ENCODE results near the gene EHMT1.

Gene EHMT1

DNA sequence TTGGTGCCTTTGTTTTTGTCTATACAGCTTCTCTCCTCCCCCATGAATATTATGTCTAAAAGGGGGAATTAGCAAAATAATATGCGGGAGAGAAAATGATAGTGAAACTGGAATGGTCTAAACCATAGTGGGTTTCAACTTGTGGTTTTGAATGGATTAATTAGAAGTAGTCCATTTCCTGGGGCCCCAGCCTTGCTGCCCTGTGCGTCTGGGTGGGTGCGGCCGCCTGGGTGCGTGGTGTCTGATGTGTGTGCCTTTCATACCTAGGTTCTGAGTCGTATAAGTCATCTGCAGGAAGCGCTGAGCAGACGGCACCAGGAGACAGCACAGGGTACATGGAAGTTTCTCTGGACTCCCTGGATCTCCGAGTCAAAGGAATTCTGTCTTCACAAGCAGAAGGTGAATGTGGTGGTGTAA, 138.8 kb downstream of the EHMT1 start:
- Mint-ChIP-seq H3K4me1 (peaks cover 34% of the 10 kb centered on the region), H3K36me3 (ENCODE audit: low read depth) (peaks cover 93% of the 10 kb centered on the region), H3K27ac (no peak overlapping the region), H3K4me3 (no peak overlapping the region), H3K27me3 (ENCODE audit: low read depth, poor library complexity) (no peaks in the 10 kb centered on the region), H3K9me3 (peaks cover 30% of the 10 kb centered on the region)
- no peak for TF ChIP-seq CTCF (IDR thresholded peaks at IDR 0.05)
- no peak for DNase-seq

- no peak for TF ChIP-seq CTCF (IDR thresholded peaks at IDR 0.05)
- H3K9me3 Mint-ChIP-seq = peaks cover 27% of the 10 kb centered on the region
- no peak for DNase-seq
- H3K27ac Mint-ChIP-seq = no peak overlapping the region
- H3K27me3 Mint-ChIP-seq (ENCODE audit: low read depth, poor library complexity) = no peaks in the 10 kb centered on the region
- peaks cover 93% of the 10 kb centered on the region for H3K36me3 Mint-ChIP-seq (ENCODE audit: low read depth)
- H3K4me1 Mint-ChIP-seq = peaks cover 30% of the 10 kb centered on the region
- no peak overlapping the region for H3K4me3 Mint-ChIP-seq
Observed at GRCh38 chr9:137758067-137758466, 139.3 kb downstream of the EHMT1 start.

DNA sequence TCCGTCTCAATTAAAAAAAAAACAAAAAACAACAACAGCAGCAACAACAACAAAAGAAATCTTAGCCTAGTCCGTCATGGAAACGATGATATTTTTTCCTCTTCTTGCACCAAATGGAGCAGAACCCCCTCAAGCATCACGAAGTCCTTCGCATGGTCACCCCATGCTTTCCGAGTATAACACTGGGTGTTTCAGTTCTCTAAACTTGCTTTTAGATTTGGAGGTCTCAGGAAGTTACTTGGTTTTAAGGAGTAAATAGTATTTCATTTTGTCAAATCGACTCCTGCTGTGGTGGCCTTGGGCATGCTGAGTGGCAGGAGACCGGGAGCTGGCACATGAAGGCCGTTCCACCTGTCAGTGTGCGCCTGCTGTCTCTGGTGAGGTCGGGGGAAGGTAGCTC, 140.3 kb downstream of the EHMT1 start:
- Mint-ChIP-seq H3K36me3 (ENCODE audit: low read depth) (peaks cover 92% of the 10 kb centered on the region), H3K4me3 (no peak overlapping the region), H3K4me1 (peaks cover 32% of the 10 kb centered on the region), H3K27me3 (ENCODE audit: low read depth, poor library complexity) (no peaks in the 10 kb centered on the region), H3K27ac (no peak overlapping the region), H3K9me3 (peaks cover 20% of the 10 kb centered on the region)
- no peak for DNase-seq
- TF ChIP-seq CTCF (IDR thresholded peaks at IDR 0.05) = no peak

DNA sequence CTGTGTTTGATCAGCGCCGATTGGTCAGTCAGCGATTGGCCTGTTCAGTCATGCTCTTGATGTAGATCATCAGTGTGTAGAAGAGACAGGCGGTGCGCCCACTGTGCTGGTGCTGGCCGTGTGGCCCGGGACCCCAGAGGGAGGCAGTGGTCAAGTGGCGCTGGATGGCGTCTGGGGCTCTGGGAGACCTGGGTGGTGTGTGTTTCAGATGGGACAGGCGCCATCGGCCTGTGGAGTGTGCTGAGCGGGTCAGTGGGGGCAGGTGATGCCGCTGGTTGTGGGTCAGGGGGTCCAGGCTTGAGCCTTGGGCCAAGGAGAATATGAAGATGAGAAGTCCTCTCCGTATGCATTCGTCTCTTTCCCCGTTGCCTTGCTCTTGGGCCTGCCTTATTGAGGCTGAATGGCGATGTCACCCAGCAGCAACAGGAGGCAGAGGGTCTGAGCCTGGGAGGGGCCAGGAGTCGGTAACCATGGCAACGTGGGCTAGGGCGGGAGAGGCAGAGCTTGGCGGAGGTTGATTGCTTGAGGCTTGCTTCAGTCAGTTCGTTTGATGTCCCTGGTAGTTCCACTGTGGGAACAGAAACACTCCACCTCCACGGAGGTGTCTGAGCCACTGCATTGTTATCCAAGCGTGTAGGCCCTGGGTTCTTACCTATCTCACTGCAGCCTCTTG, 141.0 kb downstream of the EHMT1 start:
- H3K9me3 Mint-ChIP-seq = peaks cover 17% of the 10 kb centered on the region
- peaks cover 92% of the 10 kb centered on the region for H3K36me3 Mint-ChIP-seq (ENCODE audit: low read depth)
- peaks cover 39% of the 10 kb centered on the region for H3K4me1 Mint-ChIP-seq
- no peak overlapping the region for H3K4me3 Mint-ChIP-seq
- H3K27me3 Mint-ChIP-seq (ENCODE audit: low read depth, poor library complexity) = no peaks in the 10 kb centered on the region
- no peak for TF ChIP-seq CTCF (IDR thresholded peaks at IDR 0.05)
- DNase-seq = peak; percentile 63
- peak overlapping the region; percentile 39 for H3K27ac Mint-ChIP-seq

DNA sequence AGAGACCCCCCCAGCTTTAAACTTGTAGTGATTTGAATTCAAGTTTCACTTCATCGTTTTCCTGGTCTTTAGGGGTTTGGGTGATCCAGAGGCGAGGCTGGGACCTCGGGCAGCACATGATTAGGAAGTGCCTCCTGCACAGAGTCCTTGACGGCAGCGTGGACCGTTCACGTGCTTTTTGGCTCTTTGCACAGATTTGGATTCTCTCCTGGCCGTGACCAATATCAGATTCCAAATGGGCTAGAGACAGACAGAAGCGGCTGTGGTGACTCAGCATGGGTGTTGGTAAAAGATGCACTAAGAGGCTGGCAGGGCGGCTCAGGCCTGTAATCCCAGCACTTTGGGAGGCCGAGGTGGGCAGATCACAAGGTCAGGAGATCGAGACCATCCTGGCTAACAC, 141.6 kb downstream of the EHMT1 start:
- Mint-ChIP-seq H3K4me3 (no peak overlapping the region), H3K27ac (no peak overlapping the region), H3K27me3 (ENCODE audit: low read depth, poor library complexity) (no peaks in the 10 kb centered on the region), H3K36me3 (ENCODE audit: low read depth) (peaks cover 90% of the 10 kb centered on the region), H3K9me3 (peaks cover 10% of the 10 kb centered on the region), H3K4me1 (peaks cover 45% of the 10 kb centered on the region)
- no peak for DNase-seq
- TF ChIP-seq CTCF (IDR thresholded peaks at IDR 0.05) = no peak

- H3K36me3 Mint-ChIP-seq (ENCODE audit: low read depth) = peaks cover 89% of the 10 kb centered on the region
- no peak for DNase-seq
- TF ChIP-seq CTCF (IDR thresholded peaks at IDR 0.05) = no peak
- no peak overlapping the region for H3K4me3 Mint-ChIP-seq
- no peak overlapping the region for H3K27ac Mint-ChIP-seq
- H3K9me3 Mint-ChIP-seq = peaks cover 4% of the 10 kb centered on the region
- no peaks in the 10 kb centered on the region for H3K27me3 Mint-ChIP-seq (ENCODE audit: low read depth, poor library complexity)
- peaks cover 51% of the 10 kb centered on the region for H3K4me1 Mint-ChIP-seq
Observed at GRCh38 chr9:137761032-137761431, 142.2 kb downstream of the EHMT1 start.

Data from nephron progenitor cell (in vitro differentiated cells).